Ascending aorta (tissue), 2 donors: ENCODE measurements around the gene PPIP5K2. TPM values are rescaled to one million over a fixed set of nuclear protein-coding genes. Genes with fewer than 3 reads are reported as not detected.

Experiments
- DNase-seq, 2 donors: peaks; one replicate each; pipeline ENCODE4 v3.0.0-alpha.2; 2019; ENCODE audit warnings: low spot score in 2 of 2
- H3K27ac ChIP-seq, 2 donors: fragments of 200-600 bp; sonication (generic); one replicate each; pipeline ENCODE4 v1.5.1; 2016 to 2017; ENCODE audit warnings: mild to moderate bottlenecking in 1 of 2
- H3K27me3 ChIP-seq: fragments of 200-600 bp; sonication (generic); one replicate; pipeline ENCODE4 v1.5.1; 2017
- H3K36me3 ChIP-seq, 2 donors: fragments of 200-600 bp; sonication (generic); one replicate each; pipeline ENCODE4 v1.5.1; 2016
- H3K4me1 ChIP-seq, 2 donors: fragments of 200-600 bp; sonication (generic); one replicate each; pipeline ENCODE4 v1.5.1; 2016 to 2017; ENCODE audit warnings: mild to moderate bottlenecking in 1 of 2
- H3K4me3 ChIP-seq, 2 donors: fragments of 200-600 bp; sonication (generic); one replicate each; pipeline ENCODE4 v1.5.1; 2016 to 2017; ENCODE audit warnings: mild to moderate bottlenecking in 1 of 2
- H3K9me3 ChIP-seq, 2 donors: fragments of 200-600 bp; sonication (generic); one replicate each; pipeline ENCODE4 v1.5.1; 2016
- CTCF ChIP-seq, 3 experiments: fragments of 200-600 bp in 2 of 3; fragments of 450-650 bp in 1 of 3; sonication (generic) in 2 of 3; IDR thresholded peaks; one replicate each; pipeline ENCODE4 v1.5.1; 2016 to 2019; ENCODE audit warnings: antibody characterized with exemption in 3 of 3, mild to moderate bottlenecking in 1 of 3, moderate library complexity in 1 of 3
- intact Hi-C: fragments of 100-400 bp; cut with DNase I; formaldehyde crosslinking; loops from one replicate; pipeline ENCODE4 v1.15.1; 2023
- total RNA-seq: library from RNA; depleted of rRNA; stranded (reverse); fragments of >200 nt; gene quantifications from one replicate; pipeline ENCODE4 v1.1.0, GENCODE V29; 2016

The PPIP5K2 gene
- total RNA-seq, 1 donor from 2014 or later: 33.2 TPM

- Histone ChIP-seq H3K4me3 (no peak overlapping the region), H3K27me3 (no peaks in the 10 kb centered on the region), H3K9me3 (no peaks in the 10 kb centered on the region), H3K4me1 (no peaks in the 10 kb centered on the region), H3K36me3 (peaks cover 7 to 10% of the 10 kb centered on the region in 2 donors), H3K27ac (no peak overlapping the region)
- intact Hi-C loops: no loop called here
- TF ChIP-seq CTCF (IDR thresholded peaks at IDR 0.05): no peak
- DNase-seq: no peak
Measured at GRCh38 chr5:103101079-103101750, 18.9 kb upstream of the PPIP5K2 start.

GRCh38 chr5:103102234-103102633, 17.9 kb upstream of the PPIP5K2 start:
- Histone ChIP-seq H3K27me3 (no peaks in the 10 kb centered on the region), H3K4me1 (no peaks in the 10 kb centered on the region), H3K27ac (no peak overlapping the region), H3K4me3 (no peak overlapping the region), H3K36me3 (peaks cover 8 to 10% of the 10 kb centered on the region in 2 donors), H3K9me3 (no peaks in the 10 kb centered on the region)
- intact Hi-C loops: no loop called here
- TF ChIP-seq CTCF (IDR thresholded peaks at IDR 0.05): no peak
- DNase-seq: no peak

- no peak for TF ChIP-seq CTCF (IDR thresholded peaks at IDR 0.05)
- no peak overlapping the region for H3K4me3 ChIP-seq
- intact Hi-C loops: no loop called here
- no peak for DNase-seq
- H3K27ac ChIP-seq: no peak overlapping the region
- peaks cover 0 to 7% of the 10 kb centered on the region in 2 donors for H3K36me3 ChIP-seq
- no peaks in the 10 kb centered on the region for H3K4me1 ChIP-seq
- no peaks in the 10 kb centered on the region for H3K9me3 ChIP-seq
- H3K27me3 ChIP-seq: no peaks in the 10 kb centered on the region
Measured at GRCh38 chr5:103108086-103108485, 12.0 kb upstream of the PPIP5K2 start.

- Histone ChIP-seq H3K36me3 (peaks cover 0 to 3% of the 10 kb centered on the region in 2 donors), H3K4me3 (no peak overlapping the region), H3K27ac (no peak overlapping the region), H3K9me3 (no peaks in the 10 kb centered on the region), H3K4me1 (no peaks in the 10 kb centered on the region), H3K27me3 (no peaks in the 10 kb centered on the region)
- intact Hi-C loops: no loop called here
- no peak for TF ChIP-seq CTCF (IDR thresholded peaks at IDR 0.05)
- no peak for DNase-seq
Measured at GRCh38 chr5:103109277-103109676, 10.8 kb upstream of the PPIP5K2 start.

- Histone ChIP-seq H3K36me3 (peaks cover 0 to 3% of the 10 kb centered on the region in 2 donors), H3K9me3 (no peaks in the 10 kb centered on the region), H3K27ac (no peak overlapping the region), H3K4me1 (no peaks in the 10 kb centered on the region), H3K27me3 (no peaks in the 10 kb centered on the region), H3K4me3 (no peak overlapping the region)
- intact Hi-C loops: no loop called here
- DNase-seq: no peak
- no peak for TF ChIP-seq CTCF (IDR thresholded peaks at IDR 0.05)
Measured at GRCh38 chr5:103110403-103110802, 9.7 kb upstream of the PPIP5K2 start.

- no peaks in the 10 kb centered on the region for H3K9me3 ChIP-seq
- intact Hi-C loops: no loop called here
Measured at GRCh38 chr5:103111468-103111867, 8.6 kb upstream of the PPIP5K2 start.

More at GRCh38 chr5:103111468-103111867, 8.6 kb upstream of the PPIP5K2 start:
- no peaks in the 10 kb centered on the region for H3K4me1 ChIP-seq
- TF ChIP-seq CTCF (IDR thresholded peaks at IDR 0.05): no peak
- H3K27ac ChIP-seq: no peak overlapping the region
- H3K27me3 ChIP-seq: no peaks in the 10 kb centered on the region
- DNase-seq: no peak
- H3K4me3 ChIP-seq: no peak overlapping the region
- peaks cover 0 to 3% of the 10 kb centered on the region in 2 donors for H3K36me3 ChIP-seq
